Neural crest cell (in vitro differentiated cells): ENCODE data around the gene PRLR. TPM values are rescaled to one million over a fixed set of nuclear protein-coding genes. Genes with fewer than 3 reads are reported as not detected.

Experiments used
- DNase-seq: peaks from one replicate; pipeline ENCODE4 v3.0.0; 2021; ENCODE audit warnings: low read depth, mixed read lengths, low spot score
- H3K27ac Mint-ChIP-seq: one replicate; pipeline ENCODE4 v1.8.0; 2021; ENCODE audit warnings: mild to moderate bottlenecking, mixed read lengths; ENCODE audit not compliant: unreplicated experiment
- H3K27me3 Mint-ChIP-seq: 2 replicates; pipeline ENCODE4 v1.8.0; 2021; ENCODE audit warnings: low read depth, mild to moderate bottlenecking, mixed read lengths
- H3K36me3 Mint-ChIP-seq: 2 replicates; pipeline ENCODE4 v1.8.0; 2021; ENCODE audit warnings: low read depth, mild to moderate bottlenecking, mixed read lengths
- H3K4me1 Mint-ChIP-seq: 2 replicates; pipeline ENCODE4 v1.8.0; 2021; ENCODE audit warnings: mixed read lengths
- H3K4me3 Mint-ChIP-seq: one replicate; pipeline ENCODE4 v1.8.0; 2021; ENCODE audit warnings: mild to moderate bottlenecking, mixed read lengths
- H3K9me3 Mint-ChIP-seq: 2 replicates; pipeline ENCODE4 v1.8.0; 2021; ENCODE audit warnings: mixed read lengths
- total RNA-seq: library from RNA; stranded (reverse); gene quantifications from 2 replicates; pipeline ENCODE4 v1.2.1, GENCODE V29; 2021
- TF ChIP-seq, protein P1 (sequence below): fragments of 200-600 bp; sonication (generic); conservative IDR thresholded peaks from 2 replicates; pipeline ENCODE4 v1.5.0; 2021; ENCODE audit warnings: antibody characterized with exemption, mild to moderate bottlenecking

The PRLR gene
- total RNA-seq, 1 donor from 2014 or later = 0.58 TPM

DNA sequence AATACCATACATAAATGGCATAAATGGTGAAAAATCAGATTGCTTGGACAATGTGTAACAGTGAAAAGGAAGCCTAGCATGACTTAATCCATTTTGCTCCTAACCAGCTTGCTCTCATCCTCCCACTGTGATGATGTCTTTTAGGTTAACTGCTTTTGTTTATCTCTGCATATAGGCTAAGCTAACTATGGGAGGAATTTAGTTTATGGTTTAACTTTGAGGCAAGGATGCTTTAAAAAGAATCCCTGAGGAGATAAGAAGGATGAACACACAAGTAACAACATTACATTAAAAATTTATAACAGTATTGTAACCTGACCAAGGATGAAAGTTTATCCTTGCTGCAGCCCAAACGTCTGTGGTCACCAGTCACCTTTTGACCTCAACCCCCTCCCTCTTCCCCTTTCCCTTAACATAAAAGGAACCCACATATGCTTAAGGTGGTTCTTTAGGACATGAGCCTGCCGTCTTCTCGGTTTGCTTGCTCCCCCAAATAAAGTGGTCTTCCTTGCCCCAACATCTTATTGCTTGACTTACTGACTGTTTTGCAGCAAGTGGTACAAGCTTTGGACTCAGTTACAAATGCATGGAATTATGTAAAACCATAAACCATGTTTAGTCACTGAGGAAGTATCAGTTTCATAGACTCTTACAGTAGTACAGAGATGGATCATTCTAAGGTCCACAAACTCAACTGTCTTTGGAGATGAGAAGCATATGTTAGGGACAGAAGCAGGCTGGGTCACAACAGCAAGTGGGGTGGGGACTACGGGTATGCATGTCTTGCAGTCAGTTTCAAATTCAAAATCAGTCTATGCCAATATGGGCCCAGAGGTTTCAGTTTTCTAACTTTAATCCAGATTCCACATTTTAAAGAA is 213.9 kb downstream of the PRLR start:
- Mint-ChIP-seq H3K27me3 (no peaks in the 10 kb centered on the region), H3K4me1 (no peaks in the 10 kb centered on the region), H3K9me3 (peaks cover 5% of the 10 kb centered on the region), H3K4me3 (no peak overlapping the region), H3K36me3 (no peaks in the 10 kb centered on the region), H3K27ac (no peak overlapping the region)
- TF ChIP-seq, protein P1, sequence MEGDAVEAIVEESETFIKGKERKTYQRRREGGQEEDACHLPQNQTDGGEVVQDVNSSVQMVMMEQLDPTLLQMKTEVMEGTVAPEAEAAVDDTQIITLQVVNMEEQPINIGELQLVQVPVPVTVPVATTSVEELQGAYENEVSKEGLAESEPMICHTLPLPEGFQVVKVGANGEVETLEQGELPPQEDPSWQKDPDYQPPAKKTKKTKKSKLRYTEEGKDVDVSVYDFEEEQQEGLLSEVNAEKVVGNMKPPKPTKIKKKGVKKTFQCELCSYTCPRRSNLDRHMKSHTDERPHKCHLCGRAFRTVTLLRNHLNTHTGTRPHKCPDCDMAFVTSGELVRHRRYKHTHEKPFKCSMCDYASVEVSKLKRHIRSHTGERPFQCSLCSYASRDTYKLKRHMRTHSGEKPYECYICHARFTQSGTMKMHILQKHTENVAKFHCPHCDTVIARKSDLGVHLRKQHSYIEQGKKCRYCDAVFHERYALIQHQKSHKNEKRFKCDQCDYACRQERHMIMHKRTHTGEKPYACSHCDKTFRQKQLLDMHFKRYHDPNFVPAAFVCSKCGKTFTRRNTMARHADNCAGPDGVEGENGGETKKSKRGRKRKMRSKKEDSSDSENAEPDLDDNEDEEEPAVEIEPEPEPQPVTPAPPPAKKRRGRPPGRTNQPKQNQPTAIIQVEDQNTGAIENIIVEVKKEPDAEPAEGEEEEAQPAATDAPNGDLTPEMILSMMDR = no peak
- no peak for DNase-seq

DNA sequence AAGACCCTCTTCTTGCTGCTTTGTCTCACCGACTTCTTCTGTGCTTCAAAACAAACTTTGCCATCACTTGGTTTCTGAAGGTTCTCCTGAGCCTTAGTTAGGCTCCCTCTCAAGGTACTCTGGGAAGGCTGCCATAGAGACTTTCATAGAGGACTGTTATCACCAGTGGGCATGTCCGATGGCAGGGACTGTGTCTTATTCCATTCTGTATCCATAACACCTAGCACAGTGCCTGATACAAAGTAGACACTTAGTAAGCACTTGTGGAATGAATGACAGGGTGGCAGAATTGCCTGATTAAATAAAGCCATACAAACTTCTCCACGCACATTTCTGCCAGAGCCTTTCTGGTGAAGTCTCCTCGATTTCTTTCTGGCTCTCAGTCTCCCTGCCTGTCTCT is 215.2 kb downstream of the PRLR start:
- Mint-ChIP-seq H3K4me1 (no peaks in the 10 kb centered on the region), H3K4me3 (no peak overlapping the region), H3K9me3 (peaks cover 5% of the 10 kb centered on the region), H3K36me3 (no peaks in the 10 kb centered on the region), H3K27me3 (no peaks in the 10 kb centered on the region), H3K27ac (no peak overlapping the region)
- DNase-seq = no peak
- TF ChIP-seq, protein P1 = no peak

DNA sequence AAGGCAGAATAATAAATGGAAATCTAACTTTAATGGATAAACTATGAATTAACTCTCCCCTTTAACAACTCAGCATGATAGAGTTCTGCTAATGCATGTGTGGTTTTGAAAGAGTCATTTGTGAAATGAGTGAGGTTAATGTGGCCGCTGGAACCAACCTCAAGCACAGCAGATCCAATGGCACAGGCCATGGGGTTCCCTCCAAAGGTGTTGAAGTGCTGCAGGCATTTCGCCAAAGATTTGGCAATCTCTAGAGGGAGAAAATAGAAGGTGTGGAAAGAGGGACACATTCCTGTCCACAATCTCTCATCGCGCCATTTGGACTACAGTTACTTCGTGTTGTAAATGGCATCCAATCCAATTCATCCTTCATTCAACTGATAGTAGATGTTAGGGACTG is 217.5 kb downstream of the PRLR start:
- no peak overlapping the region for H3K4me3 Mint-ChIP-seq
- H3K36me3 Mint-ChIP-seq = no peaks in the 10 kb centered on the region
- peaks cover 2% of the 10 kb centered on the region for H3K9me3 Mint-ChIP-seq
- TF ChIP-seq, protein P1 = no peak
- DNase-seq = no peak
- H3K27me3 Mint-ChIP-seq = no peaks in the 10 kb centered on the region
- peaks cover 4% of the 10 kb centered on the region for H3K4me1 Mint-ChIP-seq
- H3K27ac Mint-ChIP-seq = no peak overlapping the region

DNA sequence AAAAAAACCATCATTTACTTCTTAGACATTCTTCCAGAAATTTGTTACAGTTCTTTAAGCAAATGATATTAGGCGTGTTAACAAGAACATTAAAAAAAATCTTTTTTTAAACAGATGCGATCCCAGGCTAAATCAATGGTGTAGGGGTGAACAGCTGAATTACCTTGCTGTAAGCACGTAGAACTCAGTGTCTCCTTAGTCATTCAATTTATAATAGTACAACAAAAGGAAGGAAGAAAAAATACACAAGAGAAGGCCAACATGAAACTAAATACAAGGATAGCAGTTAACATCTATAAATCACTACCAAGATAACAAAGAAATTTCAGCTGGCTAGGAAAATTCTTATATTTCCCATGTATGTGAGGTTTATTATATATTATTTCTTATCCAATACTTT is 217.9 kb downstream of the PRLR start:
- Mint-ChIP-seq H3K4me3 (no peak overlapping the region), H3K36me3 (no peaks in the 10 kb centered on the region), H3K27me3 (no peaks in the 10 kb centered on the region), H3K4me1 (peaks cover 4% of the 10 kb centered on the region), H3K27ac (no peak overlapping the region), H3K9me3 (peaks cover 2% of the 10 kb centered on the region)
- no peak for DNase-seq
- TF ChIP-seq, protein P1 = no peak

DNA sequence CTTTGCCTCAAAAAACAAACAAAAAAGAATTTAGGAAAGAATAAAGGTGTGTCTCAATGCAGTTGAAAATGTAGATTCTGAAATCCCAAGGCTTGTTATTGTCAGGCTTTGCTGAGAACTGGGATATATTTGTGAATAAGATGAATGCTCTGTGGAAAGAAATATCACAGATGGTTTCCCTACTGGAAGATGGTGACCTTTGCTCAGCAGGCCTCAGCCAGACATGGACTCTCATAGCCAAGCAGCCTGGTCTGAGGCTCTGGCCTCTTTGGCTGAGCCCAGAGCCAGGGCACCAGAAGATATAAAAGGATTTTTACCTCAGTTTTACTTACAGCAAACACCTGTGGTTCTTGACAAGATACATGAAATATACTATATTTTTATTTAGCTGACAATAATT is 219.6 kb downstream of the PRLR start:
- no peak for DNase-seq
- Mint-ChIP-seq H3K9me3 (peaks cover 2% of the 10 kb centered on the region), H3K4me1 (peaks cover 4% of the 10 kb centered on the region), H3K27me3 (no peaks in the 10 kb centered on the region), H3K36me3 (no peaks in the 10 kb centered on the region), H3K4me3 (no peak overlapping the region), H3K27ac (no peak overlapping the region)
- TF ChIP-seq, protein P1 = no peak
